GM21717 (cell line): Measurements from ENCODE around the gene ZNF254.
"Not testable (repeated sequence)": the region's sequence is repeated elsewhere in the genome, so short reads cannot be mapped to it uniquely, and the experiment has no call there.

Source experiments
- ATAC-seq: cut with Tn5 transposase; IDR thresholded peaks from one replicate; pipeline ENCODE4 v1.9.1; 2021; ENCODE audit warnings: mild to moderate bottlenecking, moderate library complexity; ENCODE audit not compliant: unreplicated experiment

Gene ZNF254

DNA sequence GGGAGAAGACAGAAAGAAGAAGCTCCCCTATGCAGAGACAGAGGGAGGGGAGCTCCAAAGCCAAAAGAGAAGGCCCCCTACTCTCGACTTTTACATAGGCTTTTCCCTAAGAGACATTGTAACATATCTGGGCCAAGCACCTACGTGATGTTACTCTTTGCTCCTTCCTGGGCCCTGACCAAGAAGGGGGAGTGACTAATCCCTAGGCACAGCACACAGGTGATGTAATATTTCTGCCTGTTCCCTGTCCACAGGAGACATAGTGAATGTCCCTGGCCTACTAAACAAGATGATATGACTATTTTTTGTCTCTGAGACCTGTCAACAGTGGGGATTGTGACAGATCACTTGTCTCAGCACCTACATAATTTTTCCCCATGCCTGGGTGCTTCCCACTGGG, 15.9 kb upstream of the ZNF254 start:
- no peak for ATAC-seq

DNA sequence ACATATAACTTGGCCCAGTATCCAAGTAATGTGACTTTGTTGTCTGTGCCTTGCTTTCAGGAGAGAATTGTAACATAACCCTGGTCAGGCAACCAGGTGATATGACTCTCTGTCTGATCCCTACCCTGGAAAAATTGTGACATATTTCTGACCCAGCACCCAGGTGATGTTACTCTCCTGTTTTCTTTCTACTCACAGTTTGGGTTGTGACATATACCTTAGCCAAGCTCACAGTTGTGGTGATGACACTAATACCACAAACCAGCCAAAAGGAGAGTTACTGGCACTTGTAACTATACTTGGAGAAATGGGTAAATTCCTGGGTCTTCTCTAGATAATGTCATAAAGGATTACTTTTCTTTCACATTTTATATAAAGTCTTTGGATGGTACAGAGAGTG, 14.3 kb upstream of the ZNF254 start:
- no peak for ATAC-seq

DNA sequence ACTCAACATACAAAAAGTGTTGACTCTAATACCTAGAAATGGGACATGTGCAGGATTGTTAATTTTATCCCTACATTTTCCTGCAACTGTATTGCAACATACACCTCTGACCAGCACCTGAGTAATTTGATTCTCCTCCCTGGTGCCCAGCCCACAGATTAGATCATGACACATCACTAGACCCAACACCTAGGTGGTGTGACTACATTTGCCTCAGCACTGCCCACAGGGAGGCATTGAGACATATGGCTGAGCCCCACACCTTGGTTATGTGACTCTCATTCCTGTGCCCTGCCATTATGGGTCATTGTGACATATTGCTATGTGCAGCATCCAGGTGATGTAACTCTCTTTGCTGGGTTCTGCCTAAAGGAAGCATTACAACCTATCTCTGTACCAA, 13.2 kb upstream of the ZNF254 start:
- no peak for ATAC-seq

- no peak for ATAC-seq
These were observed 12.1 kb upstream of the ZNF254 start for GRCh38 chr19:24074720-24075454.

GRCh38 chr19:24075530-24075929, 11.5 kb upstream of the ZNF254 start:
- ATAC-seq: not testable (repeated sequence)

DNA sequence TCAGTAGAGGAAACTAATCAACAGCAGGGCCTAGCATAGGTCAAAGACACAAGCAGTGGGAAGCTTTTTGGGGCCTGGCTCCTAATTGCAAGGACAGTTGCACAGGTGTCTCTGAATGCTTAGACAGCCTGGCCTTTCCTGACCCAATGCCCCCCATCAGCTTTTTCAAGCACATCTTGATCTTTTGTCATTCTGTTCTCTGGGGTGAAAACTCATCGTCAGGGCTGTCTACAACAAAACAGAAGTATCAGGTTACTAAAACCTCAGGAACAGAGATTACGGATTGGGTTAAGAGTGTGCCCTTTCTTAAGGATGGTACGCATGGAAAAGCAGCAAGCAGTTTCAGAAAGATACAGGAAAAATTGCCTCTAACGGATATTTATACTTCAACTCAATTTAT, 8.3 kb upstream of the ZNF254 start:
- no peak for ATAC-seq

DNA sequence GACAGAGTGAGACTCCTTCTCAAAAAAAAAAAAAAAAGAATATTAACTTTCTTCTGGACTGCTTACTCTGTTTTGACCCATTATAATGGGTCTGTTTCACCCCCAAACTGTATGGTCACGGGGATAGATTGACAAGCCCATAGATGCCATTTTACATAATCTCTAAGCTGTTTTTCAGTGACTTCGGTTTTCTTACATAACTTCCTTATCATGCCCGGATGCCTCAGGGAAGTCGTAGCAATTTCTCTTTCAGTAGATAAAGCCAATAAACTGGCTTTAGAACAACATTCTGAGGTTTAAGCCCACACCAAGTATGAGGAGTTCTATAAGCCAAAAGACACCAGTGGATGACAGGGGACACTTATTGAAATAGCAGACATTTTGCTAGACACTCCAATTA, 5.9 kb upstream of the ZNF254 start:
- no peak for ATAC-seq

GRCh38 chr19:24098359-24098758, 11.4 kb downstream of the ZNF254 start:
- ATAC-seq: no peak

- no peak for ATAC-seq
These were observed 12.8 kb downstream of the ZNF254 start for GRCh38 chr19:24099829-24100228.

- not testable (repeated sequence) for ATAC-seq
These were observed 13.6 kb downstream of the ZNF254 start for GRCh38 chr19:24100597-24100996.

- no peak for ATAC-seq
These were observed 14.6 kb downstream of the ZNF254 start for GRCh38 chr19:24101459-24102115.

GRCh38 chr19:24127601-24128000, 40.6 kb downstream of the ZNF254 start:
- ATAC-seq: no peak

GRCh38 chr19:24140099-24140498, 53.1 kb downstream of the ZNF254 start:
- no peak for ATAC-seq

GRCh38 chr19:24140591-24140990, 53.6 kb downstream of the ZNF254 start:
- no peak for ATAC-seq

GRCh38 chr19:24141612-24142011, 54.6 kb downstream of the ZNF254 start:
- ATAC-seq: no peak

DNA sequence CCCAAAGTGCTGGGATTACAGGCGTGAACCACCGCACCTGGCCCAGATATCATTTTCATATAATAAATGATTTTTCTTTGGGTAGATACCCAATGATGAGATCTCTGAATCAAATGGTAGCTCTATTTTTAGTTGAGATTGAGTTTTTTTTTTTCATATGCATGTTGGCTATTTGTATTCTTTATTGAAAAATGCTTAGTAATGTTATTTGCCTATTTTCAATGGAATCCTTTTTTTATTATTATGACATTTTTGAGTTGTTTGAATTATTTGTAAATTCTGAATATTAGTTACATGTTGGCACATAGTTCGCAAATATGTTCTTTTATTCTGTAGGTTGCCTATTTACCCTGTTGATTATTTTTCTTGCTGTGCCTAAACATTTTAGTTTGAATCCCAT, 55.8 kb downstream of the ZNF254 start:
- ATAC-seq: no peak

DNA sequence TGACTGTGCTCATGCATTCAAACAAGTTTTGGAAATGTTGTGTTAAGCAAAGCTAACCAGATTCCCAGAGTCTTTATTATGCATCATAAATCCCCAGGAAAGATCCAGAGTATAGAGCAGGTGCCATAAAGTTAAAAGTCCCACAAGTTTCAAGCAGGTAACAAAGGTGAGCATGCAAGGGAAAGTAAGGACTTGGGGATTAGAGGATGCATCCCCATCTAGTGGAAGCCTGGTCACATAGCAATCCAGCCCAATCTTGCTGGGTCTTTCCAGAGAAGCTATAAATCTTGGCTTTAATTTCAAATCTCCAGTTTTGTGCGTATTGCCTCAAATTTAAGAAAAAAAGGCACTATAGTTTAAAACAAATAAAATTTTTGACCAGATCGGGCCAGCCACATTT, 72.7 kb downstream of the ZNF254 start:
- ATAC-seq: no peak

DNA sequence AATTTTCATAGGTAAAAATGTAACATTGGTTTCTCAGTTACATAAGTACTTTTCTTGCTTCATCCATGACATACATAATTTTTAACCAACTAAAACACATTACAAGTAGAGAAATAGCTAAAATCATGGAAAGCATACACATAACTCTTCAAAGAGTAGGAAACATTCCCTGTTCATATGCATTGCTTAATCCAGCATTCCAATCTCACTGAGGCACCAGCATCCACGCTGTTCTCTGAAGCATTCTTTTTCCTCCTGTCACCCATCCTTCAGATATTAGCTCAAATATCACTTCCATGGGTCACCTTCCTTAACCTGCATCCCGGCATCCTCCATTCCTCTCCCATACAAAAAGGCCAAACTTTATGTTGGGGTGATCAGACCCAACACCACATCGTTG, 79.1 kb downstream of the ZNF254 start:
- ATAC-seq: no peak

- no peak for ATAC-seq
These were observed 86.9 kb downstream of the ZNF254 start for GRCh38 chr19:24173882-24174281.

DNA sequence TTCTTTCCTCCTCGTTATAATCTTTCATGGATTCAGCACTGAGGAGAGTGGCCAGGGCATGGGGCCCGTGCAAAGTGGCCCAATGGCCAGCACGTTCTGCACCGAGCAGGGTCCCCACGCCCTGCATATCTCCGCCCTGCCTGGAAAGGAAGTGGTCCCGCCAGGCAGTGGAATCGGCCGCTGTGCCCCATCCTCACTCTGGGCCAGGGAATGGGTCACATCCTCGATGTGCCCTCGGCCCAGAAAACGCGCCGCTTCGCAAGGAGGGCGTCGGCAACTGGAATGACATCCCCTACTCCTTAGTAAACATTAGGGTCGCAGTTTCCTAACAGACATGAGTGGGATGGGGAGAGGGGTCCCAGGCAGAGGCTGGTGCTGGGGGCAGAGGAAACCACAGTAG, 90.7 kb downstream of the ZNF254 start:
- no peak for ATAC-seq

- ATAC-seq: no peak
These were observed 91.2 kb downstream of the ZNF254 start for GRCh38 chr19:24178207-24178606.
